Uterus (tissue), 2 donors: ENCODE results near the gene RALGPS2.

Experiments used
- CTCF ChIP-seq, 4 experiments: fragments of 200-600 bp in 2 of 4; fragments of 450-650 bp in 2 of 4; sonication (generic) in 2 of 4; IDR thresholded peaks; one replicate each; pipeline ENCODE4 v1.5.1; 2016 to 2019; ENCODE audit warnings: antibody characterized with exemption in 4 of 4, mild to moderate bottlenecking in 2 of 4, moderate library complexity in 1 of 4
- POLR2A ChIP-seq, 2 donors: fragments of 450-650 bp; IDR thresholded peaks; one replicate each; pipeline ENCODE4 v1.6.1; 2016; ENCODE audit warnings: antibody characterized with exemption in 2 of 2, mild to moderate bottlenecking in 1 of 2, moderate library complexity in 1 of 2

DNA sequence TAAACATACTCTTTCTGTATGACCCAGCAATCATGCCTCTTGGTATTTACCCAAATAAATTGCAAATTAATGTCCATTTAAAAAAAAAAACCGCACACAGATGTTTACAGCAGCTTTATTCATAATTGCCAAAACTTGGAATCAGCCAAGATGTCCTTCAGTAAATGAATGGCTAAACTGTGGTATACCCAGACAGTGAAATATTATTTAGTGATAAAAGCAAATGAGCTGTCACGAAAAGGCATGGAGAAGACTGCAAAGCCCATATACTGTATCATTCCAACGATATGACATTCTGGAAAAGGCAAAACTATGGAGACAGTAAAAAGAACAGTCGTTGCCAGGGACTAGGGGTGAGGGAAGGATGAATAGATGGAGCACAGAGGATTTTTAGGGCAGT is 223.6 kb downstream of the RALGPS2 start:
- TF ChIP-seq CTCF (IDR thresholded peaks at IDR 0.05), result no peak
- no peak for TF ChIP-seq POLR2A (IDR thresholded peaks at IDR 0.05)
